ENCODE data around the gene PUS3. TPM values are rescaled to one million over a fixed set of nuclear protein-coding genes. Genes with fewer than 3 reads are reported as not detected.

PUS3 gene, protein sequence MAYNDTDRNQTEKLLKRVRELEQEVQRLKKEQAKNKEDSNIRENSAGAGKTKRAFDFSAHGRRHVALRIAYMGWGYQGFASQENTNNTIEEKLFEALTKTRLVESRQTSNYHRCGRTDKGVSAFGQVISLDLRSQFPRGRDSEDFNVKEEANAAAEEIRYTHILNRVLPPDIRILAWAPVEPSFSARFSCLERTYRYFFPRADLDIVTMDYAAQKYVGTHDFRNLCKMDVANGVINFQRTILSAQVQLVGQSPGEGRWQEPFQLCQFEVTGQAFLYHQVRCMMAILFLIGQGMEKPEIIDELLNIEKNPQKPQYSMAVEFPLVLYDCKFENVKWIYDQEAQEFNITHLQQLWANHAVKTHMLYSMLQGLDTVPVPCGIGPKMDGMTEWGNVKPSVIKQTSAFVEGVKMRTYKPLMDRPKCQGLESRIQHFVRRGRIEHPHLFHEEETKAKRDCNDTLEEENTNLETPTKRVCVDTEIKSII
- 7.2 and 8.3 TPM in 2 replicates for total RNA-seq

- peak; percentile 88 to 89 for DNase-seq (ENCODE audit: low read depth in 2 of 2)
Observed at GRCh38 chr11:125902927-125903710, at the start of gene PUS3. TSS of gene PUS3 (minus strand) at chr11:125903206. CDS start at chr11:125896284, 6,922 bp downstream.

GRCh38 chr11:125952559-125952958 is 49.6 kb upstream of the PUS3 start:
- DNase-seq (ENCODE audit: low read depth in 2 of 2), result no peak

- no peak for DNase-seq (ENCODE audit: low read depth in 2 of 2)
Observed at GRCh38 chr11:125951731-125952130, 48.7 kb upstream of the PUS3 start.

DNA sequence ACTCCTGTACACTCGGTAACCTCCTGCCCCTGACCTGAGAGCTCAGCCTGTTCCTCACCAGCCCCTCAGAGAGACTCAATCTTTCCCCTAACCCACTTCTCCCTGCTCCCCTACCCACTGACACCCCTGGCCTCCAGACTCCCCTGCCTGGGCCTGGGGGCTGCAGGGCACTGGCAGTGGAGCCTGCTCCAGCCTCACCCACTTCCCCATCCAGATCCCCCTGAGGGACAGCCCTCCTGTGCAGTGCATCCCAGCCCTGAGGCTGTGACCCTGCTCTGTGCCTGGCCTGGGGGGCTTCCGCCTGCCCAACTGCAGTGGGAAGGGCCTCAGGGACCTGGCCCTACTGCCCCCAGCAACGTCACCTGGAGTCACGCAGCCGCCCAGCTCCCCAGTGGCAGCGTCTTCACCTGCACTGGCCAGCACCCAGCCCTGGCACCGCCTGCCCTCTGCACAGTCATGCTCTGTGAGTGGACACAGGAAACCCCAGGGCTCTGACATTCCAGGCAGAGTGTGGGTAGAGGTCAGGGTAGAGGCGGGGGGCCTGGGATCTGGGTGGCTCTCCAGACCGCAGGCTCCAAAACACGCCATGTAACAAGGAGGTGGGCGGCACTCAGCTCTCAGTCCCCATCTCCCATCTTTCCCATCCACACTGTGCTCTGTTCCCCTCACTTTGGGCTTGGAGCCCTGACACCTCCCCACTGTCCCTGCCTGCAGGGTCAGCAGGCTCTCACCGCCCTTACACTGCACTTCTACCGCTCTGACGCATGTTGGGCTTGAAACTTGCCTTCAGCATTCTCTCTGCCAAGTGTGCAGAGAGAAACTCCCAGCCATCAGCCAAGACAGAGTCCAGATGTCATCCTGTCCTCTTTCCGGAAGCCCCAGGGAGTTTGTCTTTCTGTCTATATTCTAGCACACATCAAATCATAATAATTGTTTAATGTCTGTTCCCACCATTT is 48.0 kb upstream of the PUS3 start:
- DNase-seq (ENCODE audit: low read depth in 2 of 2), result no peak

DNA sequence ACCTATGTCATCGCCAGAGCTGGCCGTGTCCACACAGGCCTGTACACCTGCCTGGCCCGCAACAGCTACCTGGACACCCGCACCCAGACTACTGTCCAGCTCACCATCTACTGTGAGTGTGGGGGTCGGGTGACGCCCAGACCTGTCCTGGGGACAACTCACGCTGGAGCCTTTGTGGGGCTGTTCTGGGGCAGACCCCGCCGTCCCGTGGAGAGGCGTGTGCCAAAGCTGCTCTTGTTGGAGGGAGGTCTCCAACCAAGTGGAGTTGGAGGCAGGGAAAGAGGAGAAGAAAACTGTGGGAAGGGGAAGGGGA is 47.1 kb upstream of the PUS3 start:
- no peak for DNase-seq (ENCODE audit: low read depth in 2 of 2)

GRCh38 chr11:125949271-125950177 is 46.5 kb upstream of the PUS3 start:
- DNase-seq (ENCODE audit: low read depth in 2 of 2), result no peak

- DNase-seq (ENCODE audit: low read depth in 2 of 2), result no peak
Observed at GRCh38 chr11:125948278-125949051, 45.5 kb upstream of the PUS3 start.

DNA sequence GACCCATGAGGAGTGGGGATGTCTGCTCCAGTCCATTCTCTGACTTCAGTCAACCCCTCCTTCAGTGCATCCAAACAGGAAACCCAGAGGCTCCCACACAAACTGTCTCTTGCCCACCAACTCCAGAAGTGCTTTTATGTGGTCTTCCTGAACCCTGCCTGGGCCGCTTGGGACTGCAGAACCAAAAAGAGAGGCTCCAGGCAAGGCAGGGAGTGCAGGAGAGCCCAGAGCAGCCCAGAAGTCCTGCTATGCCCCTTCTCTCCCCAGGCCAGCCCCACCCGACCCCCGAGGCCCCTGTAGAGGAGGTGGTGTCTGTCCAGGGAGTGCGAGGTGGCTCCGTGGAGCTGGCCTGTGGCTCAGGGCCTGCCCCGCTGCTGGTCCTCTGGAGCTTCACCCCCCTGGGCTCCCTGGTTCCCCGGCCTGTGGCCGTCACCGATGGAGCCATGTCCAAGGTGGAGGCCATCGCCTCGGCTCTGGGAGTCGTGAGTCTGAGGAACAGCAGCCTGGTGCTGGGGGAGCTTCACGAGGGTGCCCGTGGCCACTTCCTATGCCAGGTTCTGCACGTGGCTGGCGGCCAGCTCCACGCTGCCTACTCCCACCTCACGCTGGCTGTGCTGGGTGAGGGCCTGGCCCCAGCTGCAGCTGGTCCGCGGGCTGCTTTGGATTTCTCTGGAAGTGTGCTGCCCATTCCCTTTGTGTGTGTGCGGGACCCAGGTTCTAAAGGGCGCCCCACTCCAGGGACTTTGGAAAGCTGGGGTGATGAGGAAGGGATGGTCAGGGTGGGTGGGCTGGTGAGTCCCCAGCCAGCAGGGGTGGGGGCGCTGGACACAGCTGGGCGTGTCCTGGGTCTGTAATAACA is 44.6 kb upstream of the PUS3 start:
- DNase-seq (ENCODE audit: low read depth in 2 of 2), result no peak

DNA sequence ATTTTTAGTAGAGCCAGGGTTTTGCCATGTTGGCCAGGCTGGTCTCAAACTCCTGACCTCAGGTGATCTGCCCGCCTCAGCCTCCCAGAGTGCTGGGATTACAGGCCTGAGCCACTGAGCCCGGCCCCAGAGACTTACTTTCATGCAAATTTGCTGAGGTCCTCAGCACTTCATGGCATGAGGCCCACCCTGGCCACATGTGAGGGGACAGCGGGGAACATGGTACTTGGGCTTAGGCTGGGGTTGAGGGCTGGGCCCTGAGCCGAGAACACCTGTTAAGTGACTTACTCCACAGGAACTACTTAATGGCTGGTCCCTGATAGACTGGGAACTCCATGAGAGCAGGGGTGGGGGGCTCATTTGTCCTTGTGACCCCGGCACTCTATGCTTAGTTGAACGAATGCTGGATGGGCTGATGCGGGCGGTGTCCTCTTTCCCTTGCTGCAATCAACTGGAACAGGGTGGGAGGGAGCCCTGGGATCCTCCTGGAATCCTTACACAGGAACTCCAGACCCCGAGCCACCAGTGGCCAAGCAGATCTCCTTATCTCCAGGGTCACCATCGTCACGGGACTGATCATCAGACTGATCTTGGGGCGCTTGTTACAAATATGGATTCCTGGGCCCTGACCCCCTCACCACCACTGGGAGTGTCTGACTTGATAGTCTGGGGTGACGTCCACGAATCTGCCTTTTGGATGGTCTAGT is 43.9 kb upstream of the PUS3 start:
- DNase-seq (ENCODE audit: low read depth in 2 of 2), result no peak

GRCh38 chr11:125945797-125946520 is 43.0 kb upstream of the PUS3 start, which contains the start of gene VSIG10L2:
TSS of gene VSIG10L2 (plus strand) at chr11:125946044. CDS start at chr11:125946056, 12 bp downstream.
- no peak for DNase-seq (ENCODE audit: low read depth in 2 of 2)

DNA sequence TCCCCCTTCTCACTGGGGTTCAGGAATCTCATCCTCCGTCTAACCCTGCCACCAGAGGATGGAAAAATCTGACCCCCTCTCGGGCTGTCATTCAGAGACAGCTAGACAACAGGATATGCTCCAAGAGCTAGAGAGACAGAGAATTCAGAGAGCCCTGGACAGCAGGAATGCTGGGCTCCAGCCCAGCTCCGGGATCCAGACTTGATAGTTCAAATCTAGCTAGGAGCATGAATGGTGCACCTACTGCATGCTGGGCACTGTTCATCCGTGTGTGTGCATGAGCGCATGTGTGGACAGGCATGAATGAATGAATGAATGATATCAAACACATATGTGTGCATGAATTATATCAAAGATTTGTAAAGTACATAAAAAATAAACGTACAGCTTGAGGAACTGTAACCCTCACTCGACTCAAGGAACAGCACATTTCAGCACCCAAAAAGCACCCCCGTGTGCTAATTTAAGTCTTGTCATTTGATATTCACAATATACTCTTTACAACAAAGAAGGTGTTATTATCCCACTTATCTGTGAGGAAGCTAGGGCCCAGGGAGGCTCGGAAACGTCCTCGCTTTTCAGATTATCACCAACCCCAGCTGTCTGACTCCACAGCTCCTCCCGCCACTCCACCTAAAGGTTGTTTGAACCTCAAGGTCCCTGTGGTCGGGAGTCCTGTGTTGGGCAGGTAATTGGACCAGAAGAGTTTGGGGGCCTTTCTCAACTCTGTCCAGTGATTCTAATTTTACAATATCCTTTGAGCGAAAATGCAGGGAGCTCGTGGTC is 42.2 kb upstream of the PUS3 start:
- DNase-seq (ENCODE audit: low read depth in 2 of 2), result no peak

DNA sequence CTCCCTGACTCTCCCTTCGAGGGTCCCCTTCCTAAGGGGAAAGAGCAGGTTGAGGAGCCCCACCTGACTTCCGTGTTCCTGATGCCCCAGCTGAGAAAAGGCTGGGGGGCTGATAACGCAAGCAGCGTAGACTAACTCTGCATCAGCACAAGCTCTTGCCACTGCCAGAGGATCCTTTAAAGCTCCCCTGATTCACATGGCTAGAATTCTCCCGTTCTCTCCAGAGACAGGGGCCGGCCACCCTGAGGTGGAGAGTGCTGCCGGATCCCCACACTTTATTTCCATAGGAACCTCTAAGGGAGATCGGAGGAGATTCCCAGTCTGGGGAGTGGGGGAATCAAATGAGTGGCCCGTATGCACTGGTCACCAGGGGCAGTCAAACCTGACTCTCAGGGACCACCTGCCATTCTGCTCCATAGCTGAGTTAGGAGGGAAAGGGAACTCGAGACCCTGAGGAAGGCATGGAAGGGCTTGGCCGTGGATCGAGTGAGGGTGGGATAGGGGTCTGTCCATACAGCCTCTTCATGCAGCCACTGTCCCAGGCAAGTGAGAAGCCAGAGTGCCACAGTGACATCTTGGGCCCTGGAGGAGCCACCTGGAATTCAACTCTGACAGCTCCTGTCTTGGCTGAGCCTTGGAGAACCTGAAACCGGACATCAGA is 41.5 kb upstream of the PUS3 start:
- DNase-seq (ENCODE audit: low read depth in 2 of 2), result no peak

- DNase-seq (ENCODE audit: low read depth in 2 of 2), result no peak
Observed at GRCh38 chr11:125943661-125944349, 40.8 kb upstream of the PUS3 start.

- no peak for DNase-seq (ENCODE audit: low read depth in 2 of 2)
Observed at GRCh38 chr11:125942771-125943428, 39.9 kb upstream of the PUS3 start.
